GM19240 (cell line): ENCODE results near the gene TBKBP1.
A peak's percentile ranks its signal among the peaks of the same experiment; 100 is the strongest.

Experiments
- DNase-seq: peaks from one replicate; pipeline ENCODE4 v3.0.0; 2011; ENCODE audit warnings: low spot score; ENCODE audit not compliant: insufficient read length

TBKBP1 gene

GRCh38 chr17:47693731-47694580 is at the start of gene TBKBP1:
Gene TBKBP1, plus strand, starts transcription at chr17:47694161. Its CDS starts 1,952 bp downstream, at chr17:47696113.
- DNase-seq, result no peak

GRCh38 chr17:47644324-47644723 is 49.6 kb upstream of the TBKBP1 start:
- DNase-seq, result no peak

DNA sequence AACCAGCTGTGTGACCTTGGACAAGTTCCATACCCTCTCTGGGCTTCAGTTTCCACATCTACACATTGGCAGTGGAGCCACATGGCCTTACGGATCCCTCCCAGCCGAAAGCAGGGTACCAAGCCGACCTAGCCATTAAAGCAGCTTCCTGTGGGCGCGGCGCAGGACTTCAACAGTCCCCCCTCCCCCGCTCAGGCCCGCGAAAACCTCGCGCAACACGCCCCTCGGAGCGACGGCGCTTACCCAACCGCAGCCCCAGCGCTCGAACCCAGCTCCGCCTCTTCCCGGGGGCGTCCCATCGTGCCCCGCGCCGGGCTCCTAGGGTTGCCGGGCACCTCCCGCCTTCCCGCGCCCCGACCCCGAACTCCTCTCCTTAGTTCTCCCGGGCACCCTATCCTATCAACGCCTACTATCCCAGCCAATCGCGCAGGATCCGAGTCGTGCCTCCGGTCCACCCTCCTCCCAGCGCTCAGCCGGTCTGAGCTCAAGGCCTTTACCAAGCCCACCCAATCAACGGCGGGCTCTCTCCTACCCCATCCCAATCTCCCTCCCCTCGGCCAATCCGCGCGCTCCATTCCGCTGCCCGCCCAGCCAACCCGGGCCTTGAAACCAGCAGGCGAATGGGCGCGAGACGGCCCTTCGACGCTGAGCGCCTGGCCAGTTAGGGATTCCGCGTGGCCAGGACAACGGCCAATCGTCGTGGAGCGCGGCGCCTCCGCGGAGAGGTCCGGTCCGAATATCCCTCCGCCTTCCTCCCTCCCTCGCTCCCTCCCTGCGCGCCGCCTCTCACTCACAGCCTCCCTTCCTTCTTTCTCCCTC is 44.6 kb upstream of the TBKBP1 start, which contains the start of gene KPNB1:
Gene KPNB1, plus strand, starts transcription at position 767 of the 819 bp plus-strand sequence. CDS start 326 bp downstream, outside the sequence.
- DNase-seq, result peak; percentile 58

DNA sequence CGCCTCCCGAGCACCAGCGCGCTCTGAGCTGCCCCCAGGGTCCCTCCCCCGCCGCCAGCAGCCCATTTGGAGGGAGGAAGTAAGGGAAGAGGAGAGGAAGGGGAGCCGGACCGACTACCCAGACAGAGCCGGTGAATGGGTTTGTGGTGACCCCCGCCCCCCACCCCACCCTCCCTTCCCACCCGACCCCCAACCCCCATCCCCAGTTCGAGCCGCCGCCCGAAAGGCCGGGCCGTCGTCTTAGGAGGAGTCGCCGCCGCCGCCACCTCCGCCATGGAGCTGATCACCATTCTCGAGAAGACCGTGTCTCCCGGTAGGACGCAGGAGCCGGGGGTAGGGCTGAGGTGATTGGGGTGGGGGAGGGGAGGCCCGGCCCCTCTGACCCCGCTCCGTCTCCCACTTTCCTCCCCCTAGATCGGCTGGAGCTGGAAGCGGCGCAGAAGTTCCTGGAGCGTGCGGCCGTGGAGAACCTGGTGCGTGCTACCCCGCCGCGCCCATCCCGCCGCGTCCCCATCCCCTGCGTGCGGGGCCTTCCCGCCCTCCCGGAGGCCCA is 43.9 kb upstream of the TBKBP1 start:
- DNase-seq, result no peak

DNA sequence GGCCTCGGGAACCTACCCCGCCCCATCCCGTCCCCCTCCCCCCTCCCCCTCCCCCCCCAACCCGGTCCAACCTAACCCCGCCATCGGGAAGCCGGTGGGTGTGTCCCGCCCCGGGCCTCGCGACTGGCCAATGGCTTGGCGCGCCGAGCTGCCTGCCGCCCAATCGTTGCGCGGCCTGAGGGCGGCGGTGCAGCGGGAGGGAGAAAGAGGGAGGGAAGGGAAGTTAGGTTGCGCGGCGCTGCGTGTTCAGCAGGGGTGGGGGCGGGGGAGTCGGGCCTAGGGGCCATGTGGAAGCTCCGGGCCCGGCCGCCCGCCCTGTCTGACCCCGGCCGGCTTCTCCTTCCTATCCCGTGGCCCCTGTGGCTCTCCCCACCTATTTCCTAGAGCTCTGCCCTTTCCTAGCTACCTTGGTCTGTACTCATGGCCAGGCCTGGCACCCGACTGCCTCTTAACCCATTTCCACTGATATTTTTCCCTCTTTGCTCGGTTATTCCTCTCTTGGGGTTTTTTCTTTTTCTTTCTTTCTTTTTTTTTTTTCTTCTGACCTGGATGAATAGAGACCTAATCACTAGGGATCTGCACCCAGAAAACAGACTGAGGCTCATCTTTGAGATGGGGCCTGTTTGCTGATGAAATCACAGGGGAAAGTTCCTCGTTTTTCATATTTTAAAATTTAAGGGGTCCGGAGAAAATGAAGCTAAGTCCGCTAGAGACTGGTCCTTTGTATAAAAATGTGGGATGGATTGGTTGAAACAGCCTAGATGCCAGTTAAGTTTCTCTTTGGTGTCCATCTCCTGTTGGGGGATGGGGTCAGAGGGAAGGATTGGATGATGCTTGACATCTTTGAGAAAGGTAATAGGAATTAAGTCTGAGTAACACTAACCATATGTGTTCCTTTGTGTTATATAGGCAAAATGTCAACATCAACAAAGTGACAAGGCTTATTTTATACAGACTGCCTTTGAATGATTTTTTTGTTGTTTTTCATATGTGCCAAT is 43.1 kb upstream of the TBKBP1 start:
- peak; percentile 67 for DNase-seq

- DNase-seq, result no peak
Measured at GRCh38 chr17:47651704-47652103, 42.3 kb upstream of the TBKBP1 start.

GRCh38 chr17:47652570-47652969 is 41.4 kb upstream of the TBKBP1 start:
- no peak for DNase-seq

DNA sequence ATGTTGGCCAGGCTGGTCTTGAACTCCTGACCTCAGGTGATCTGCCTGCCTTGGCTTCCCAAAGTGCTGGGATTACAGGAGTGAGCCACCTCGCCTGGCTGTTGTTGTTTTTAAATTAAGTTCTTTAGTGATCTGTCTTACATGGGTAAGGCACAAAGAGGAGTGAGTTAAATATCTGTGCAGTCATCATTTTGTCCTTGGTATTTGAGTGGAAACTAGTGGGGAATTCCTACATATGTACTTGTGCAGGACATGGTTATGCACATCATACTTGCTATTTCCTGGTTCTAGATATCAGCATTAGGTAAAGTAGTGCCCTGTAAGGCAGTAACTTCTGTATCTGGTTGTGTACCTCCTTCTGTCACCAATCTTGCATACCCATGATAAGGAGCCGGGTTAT is 40.5 kb upstream of the TBKBP1 start:
- DNase-seq, result no peak

- no peak for DNase-seq
Measured at GRCh38 chr17:47654991-47655390, 39.0 kb upstream of the TBKBP1 start.

DNA sequence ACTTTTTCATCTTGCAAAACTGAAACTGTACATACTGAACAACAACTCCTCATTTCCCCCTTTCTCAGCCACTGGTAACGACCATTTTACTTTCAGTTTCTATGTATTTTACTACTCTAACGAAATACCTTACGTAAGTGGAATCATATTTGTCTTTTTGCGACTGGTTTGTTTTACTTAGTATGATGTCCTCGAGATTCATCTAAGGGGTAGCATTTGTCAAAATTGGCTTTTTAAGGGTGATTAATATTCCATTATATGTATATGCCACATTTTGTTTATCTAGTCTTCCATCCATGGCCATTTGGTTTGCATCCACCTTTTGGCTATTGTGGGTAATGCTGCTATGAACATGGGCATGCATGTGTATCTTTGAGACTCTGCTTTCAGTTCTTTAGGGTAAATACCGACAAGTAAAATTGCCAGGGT is 33.9 kb upstream of the TBKBP1 start:
- DNase-seq, result no peak

GRCh38 chr17:47663912-47664623 is 29.9 kb upstream of the TBKBP1 start:
- peak; percentile 21 for DNase-seq

GRCh38 chr17:47664624-47664941 is 29.4 kb upstream of the TBKBP1 start:
- no peak for DNase-seq

- no peak for DNase-seq
Measured at GRCh38 chr17:47665655-47666054, 28.3 kb upstream of the TBKBP1 start.

DNA sequence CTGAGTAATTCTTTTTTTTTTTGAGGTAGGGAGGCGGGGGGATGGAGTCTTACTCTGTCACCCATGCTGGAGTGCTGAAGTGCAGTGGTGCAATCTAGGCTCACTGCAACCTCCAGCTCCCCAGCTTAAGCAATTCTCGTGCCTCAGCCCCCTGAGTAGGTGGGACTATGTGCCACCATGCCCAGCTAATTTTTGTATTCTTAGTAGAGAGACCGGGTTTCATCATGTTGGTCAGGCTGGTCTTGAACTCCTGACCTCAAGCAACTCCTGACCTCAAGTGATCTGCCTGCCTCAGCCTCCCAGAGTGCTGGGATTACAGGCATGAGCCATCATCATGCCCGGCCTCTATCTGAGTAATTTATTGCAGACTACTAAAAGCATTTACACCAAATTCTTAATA is 24.9 kb upstream of the TBKBP1 start:
- DNase-seq, result no peak

- no peak for DNase-seq
Measured at GRCh38 chr17:47670064-47670463, 23.9 kb upstream of the TBKBP1 start.

GRCh38 chr17:47674499-47674898 is 19.5 kb upstream of the TBKBP1 start:
- DNase-seq, result no peak

DNA sequence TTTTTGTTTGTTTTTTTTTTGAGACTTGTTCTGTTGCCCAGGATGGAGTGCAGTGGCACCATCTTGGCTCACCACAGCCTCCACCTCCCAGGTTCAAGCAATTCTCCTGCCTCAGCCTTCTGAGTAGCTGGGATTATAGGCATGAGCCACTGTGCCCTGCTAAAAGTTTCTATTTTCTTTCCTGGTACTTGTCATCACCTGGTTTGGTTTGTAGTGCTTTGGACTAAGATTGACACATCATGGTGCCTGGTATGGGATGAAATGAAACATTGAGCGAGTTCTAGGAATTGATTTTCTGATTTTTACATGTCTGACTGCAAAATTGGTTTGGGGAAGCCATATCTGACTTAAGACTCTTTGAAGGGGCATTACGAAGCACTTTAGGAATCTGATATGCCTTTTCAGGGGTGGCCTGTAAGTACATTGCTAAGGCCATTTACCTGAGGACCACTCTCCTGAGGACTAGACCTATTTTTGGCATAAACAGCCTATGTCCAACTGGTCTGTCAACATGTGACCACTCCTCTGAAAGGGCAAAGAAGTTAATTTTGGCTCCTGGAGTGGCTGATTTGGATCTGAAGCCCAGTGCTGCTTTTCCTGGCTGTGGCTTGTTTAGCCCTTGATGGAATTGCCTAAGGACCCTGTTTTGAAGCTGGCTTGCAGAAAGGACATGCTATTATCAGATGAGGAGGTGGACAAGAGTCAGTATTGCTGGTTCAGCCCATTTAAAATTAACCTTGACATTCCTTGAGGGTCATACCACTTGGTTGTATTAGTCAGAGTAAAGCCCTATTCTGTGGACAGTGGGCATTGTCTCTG is 18.4 kb upstream of the TBKBP1 start:
- DNase-seq, result no peak

DNA sequence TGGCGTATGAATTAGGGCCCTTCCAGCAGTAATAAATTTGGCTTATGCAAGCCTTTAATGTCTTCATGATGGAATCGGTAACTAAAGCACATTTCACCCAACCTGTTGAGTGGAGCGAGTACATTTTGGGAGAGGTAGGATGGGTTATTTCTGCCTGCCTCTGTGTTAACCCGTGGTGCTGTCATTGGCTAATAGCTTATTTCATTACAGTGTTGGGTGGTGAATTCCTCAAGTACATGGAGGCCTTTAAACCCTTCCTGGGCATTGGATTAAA is 17.8 kb upstream of the TBKBP1 start:
- DNase-seq, result no peak

- no peak for DNase-seq
Measured at GRCh38 chr17:47676510-47677165, 17.3 kb upstream of the TBKBP1 start.
